ENCODE results near the gene CSPG4.
"Not testable (repeated sequence)": the region's sequence is repeated elsewhere in the genome, so short reads cannot be mapped to it uniquely, and the experiment has no call there.

CSPG4 gene

GRCh38 chr15:75682181-75683135, 30.2 kb downstream of the CSPG4 start:
- Histone ChIP-seq H3K4me1 (ENCODE audit: control insufficient read depth in 1 of 2, insufficient read depth in 1 of 2, low read depth in 1 of 2, low read length in 1 of 2) (no peaks in the 10 kb centered on the region), H3K9me3 (no peaks in the 10 kb centered on the region), H3K27me3 (no peaks in the 10 kb centered on the region), H3K4me3 (ENCODE audit: low read depth in 1 of 2, low read length in 1 of 2) (no peak overlapping the region), H3K27ac (no peak overlapping the region), H3K36me3 (no peaks in the 10 kb centered on the region)
- no peak for TF ChIP-seq CTCF (IDR thresholded peaks at IDR 0.05)

GRCh38 chr15:75680007-75680789, 32.5 kb downstream of the CSPG4 start:
- TF ChIP-seq CTCF (IDR thresholded peaks at IDR 0.05): no peak
- Histone ChIP-seq H3K36me3 (no peaks in the 10 kb centered on the region), H3K27ac (no peak overlapping the region)

GRCh38 chr15:75678324-75678690, 34.3 kb downstream of the CSPG4 start:
- H3K27me3 ChIP-seq; H3K36me3 ChIP-seq; H3K4me1 ChIP-seq (ENCODE audit: control insufficient read depth in 1 of 2, insufficient read depth in 1 of 2, low read depth in 1 of 2, low read length in 1 of 2); H3K4me3 ChIP-seq (ENCODE audit: low read depth in 1 of 2, low read length in 1 of 2); H3K9me3 ChIP-seq; H3K27ac ChIP-seq: not testable (repeated sequence)

More at GRCh38 chr15:75680007-75680789, 32.5 kb downstream of the CSPG4 start:
- Histone ChIP-seq H3K27me3 (no peaks in the 10 kb centered on the region), H3K4me1 (ENCODE audit: control insufficient read depth in 1 of 2, insufficient read depth in 1 of 2, low read depth in 1 of 2, low read length in 1 of 2) (no peaks in the 10 kb centered on the region), H3K9me3 (no peaks in the 10 kb centered on the region), H3K4me3 (ENCODE audit: low read depth in 1 of 2, low read length in 1 of 2) (no peak overlapping the region)

- no peak overlapping the region for H3K4me3 ChIP-seq (ENCODE audit: low read depth in 1 of 2, low read length in 1 of 2)
- H3K4me1 ChIP-seq (ENCODE audit: control insufficient read depth in 1 of 2, insufficient read depth in 1 of 2, low read depth in 1 of 2, low read length in 1 of 2): no peaks in the 10 kb centered on the region
- no peaks in the 10 kb centered on the region for H3K36me3 ChIP-seq
- H3K9me3 ChIP-seq: no peaks in the 10 kb centered on the region
- H3K27me3 ChIP-seq: no peaks in the 10 kb centered on the region
- no peak overlapping the region for H3K27ac ChIP-seq
- TF ChIP-seq CTCF (IDR thresholded peaks at IDR 0.05): no peak
Measured at GRCh38 chr15:75677465-75678323, 35.0 kb downstream of the CSPG4 start.

GRCh38 chr15:75676688-75677464, 35.8 kb downstream of the CSPG4 start:
- no peaks in the 10 kb centered on the region for H3K36me3 ChIP-seq
- H3K4me1 ChIP-seq (ENCODE audit: control insufficient read depth in 1 of 2, insufficient read depth in 1 of 2, low read depth in 1 of 2, low read length in 1 of 2): no peaks in the 10 kb centered on the region
- no peaks in the 10 kb centered on the region for H3K9me3 ChIP-seq
- TF ChIP-seq CTCF (IDR thresholded peaks at IDR 0.05): no peak
- no peak overlapping the region for H3K27ac ChIP-seq
- H3K27me3 ChIP-seq: no peaks in the 10 kb centered on the region
- no peak overlapping the region for H3K4me3 ChIP-seq (ENCODE audit: low read depth in 1 of 2, low read length in 1 of 2)
